H1 (cell line): Measurements from ENCODE around the gene HES2.

Experiments
- BRCA1 ChIP-seq: IDR thresholded peaks from 2 replicates; pipeline ENCODE4 v1.6.1; 2012; ENCODE audit warnings: low read depth, low read length, improper control_type of control experiment
- CHD1 ChIP-seq: IDR thresholded peaks from 2 replicates; pipeline ENCODE4 v1.6.1; 2012; ENCODE audit warnings: low read depth, low read length, improper control_type of control experiment
- CTCF ChIP-seq, 3 experiments: IDR thresholded peaks; 1 replicate in 2 of 3; 2 replicates in 1 of 3; pipeline versions ENCODE4 v1.5.1 to v1.6.1; 2011; ENCODE audit warnings: low read length in 3 of 3, mild to moderate bottlenecking in 3 of 3, inconsistent platforms in 2 of 3, low read depth in 1 of 3, moderate library complexity in 1 of 3; ENCODE audit not compliant: insufficient read depth in 1 of 3; ENCODE audit errors: control extremely low read depth in 1 of 3
- HDAC2 ChIP-seq, 2 experiments: fragments of 300-600 bp in 1 of 2; sonication (generic) in 1 of 2; IDR thresholded peaks; 2 replicates each; pipeline ENCODE4 v1.6.1; 2011 to 2012; ENCODE audit warnings: low read depth in 2 of 2, low read length in 2 of 2, mild to moderate bottlenecking in 2 of 2, moderate library complexity in 2 of 2, borderline replicate concordance in 1 of 2, inconsistent platforms in 1 of 2
- MAFK ChIP-seq: IDR thresholded peaks from 2 replicates; pipeline ENCODE4 v1.6.1; 2012; ENCODE audit warnings: low read depth, mild to moderate bottlenecking, improper control_type of control experiment, low read length
- POLR2AphosphoS5 ChIP-seq: IDR thresholded peaks from 2 replicates; pipeline ENCODE4 v1.6.1; 2011; ENCODE audit warnings: low read depth, low read length
- SIN3A ChIP-seq, 2 experiments: IDR thresholded peaks in 1 of 2; conservative IDR thresholded peaks in 1 of 2; 2 replicates each; pipeline ENCODE4 v1.6.1; 2011 to 2012; ENCODE audit warnings: low read length in 2 of 2, improper control_type of control experiment in 1 of 2, low read depth in 1 of 2, mild to moderate bottlenecking in 1 of 2
- SIX5 ChIP-seq: IDR thresholded peaks from 2 replicates; pipeline ENCODE4 v1.6.1; 2011; ENCODE audit warnings: mild to moderate bottlenecking, low read depth, low read length
- SP2 ChIP-seq: IDR thresholded peaks from 2 replicates; pipeline ENCODE4 v1.6.1; 2012; ENCODE audit warnings: mild to moderate bottlenecking, low read length, inconsistent platforms

GRCh38 chr1:6367381-6368012 is 52.2 kb downstream of the HES2 start:
- TF ChIP-seq MAFK (no peak), HDAC2 (IDR thresholded peaks at IDR 0.05; ENCODE audit: borderline replicate concordance in 1 of 2, low read depth in 2 of 2, low read length in 2 of 2) (no peak), CHD1 (no peak), SIN3A (conservative IDR thresholded peaks at IDR 0.05 in 1 of 2, IDR thresholded peaks at IDR 0.05 in 1 of 2; ENCODE audit: low read depth in 1 of 2, low read length in 2 of 2) (no peak), POLR2AphosphoS5 (no peak), SIX5 (no peak), CTCF (IDR thresholded peaks at IDR 0.05; ENCODE audit: control extremely low read depth in 1 of 3, insufficient read depth in 1 of 3, low read depth in 1 of 3, low read length in 3 of 3) (no peak), SP2 (no peak), BRCA1 (no peak)
